ENCODE measurements around the gene IL6ST. TPM values are rescaled to one million over a fixed set of nuclear protein-coding genes. Genes with fewer than 3 reads are reported as not detected.

IL6ST gene
- total RNA-seq, 1 donor: 557 TPM

DNA sequence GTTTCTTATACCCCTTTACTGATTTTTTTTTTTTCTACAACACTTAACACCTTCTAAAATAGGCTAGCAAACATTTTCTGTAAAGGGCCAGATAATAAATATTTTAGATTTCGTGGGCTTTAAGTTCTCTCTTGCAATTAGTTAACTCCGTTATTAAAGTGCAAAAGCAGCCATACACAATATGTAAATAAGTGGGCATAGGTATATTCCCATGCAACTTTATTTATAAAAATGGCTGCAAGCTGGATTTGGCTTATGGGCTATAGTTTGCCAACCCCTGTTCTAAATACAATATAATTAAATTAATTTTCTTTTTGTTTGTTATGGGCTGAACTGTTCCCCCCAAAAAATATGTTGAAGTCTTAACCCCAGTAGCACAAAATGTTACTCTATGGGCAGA lies 10.8 kb downstream of the IL6ST start:
- TF ChIP-seq CTCF (IDR thresholded peaks at IDR 0.05; ENCODE audit: insufficient read depth, low read depth, low read length): no peak
- no peak for DNase-seq (ENCODE audit: low read depth)
- peak overlapping the region; percentile 18 for H3K4me3 ChIP-seq (ENCODE audit: low read depth, low read length)

DNA sequence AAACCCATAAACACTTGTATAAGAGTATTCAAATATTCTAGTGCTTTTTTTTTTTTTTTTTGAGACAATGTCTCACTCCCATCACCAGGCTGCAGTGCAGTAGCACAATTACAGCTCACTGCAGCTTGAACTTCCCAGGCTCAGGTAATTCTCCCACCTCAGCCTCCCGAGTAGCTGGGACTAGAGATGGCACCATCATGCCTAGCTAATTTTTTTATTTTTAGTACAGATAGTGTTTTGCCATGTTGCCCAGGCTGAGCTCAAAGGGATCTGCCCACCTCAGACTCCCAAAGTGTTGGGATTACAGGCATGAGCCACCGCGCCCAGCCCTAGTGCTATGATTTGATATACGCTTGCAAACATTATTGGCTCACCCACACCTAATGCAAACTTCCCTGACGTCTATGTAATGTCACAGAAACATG lies 11.8 kb downstream of the IL6ST start:
- no peak for DNase-seq (ENCODE audit: low read depth)
- H3K4me3 ChIP-seq (ENCODE audit: low read depth, low read length): peak overlapping the region; percentile 3
- TF ChIP-seq CTCF (IDR thresholded peaks at IDR 0.05; ENCODE audit: insufficient read depth, low read depth, low read length): peak; percentile 27

- TF ChIP-seq CTCF (IDR thresholded peaks at IDR 0.05; ENCODE audit: insufficient read depth, low read depth, low read length): no peak
- DNase-seq (ENCODE audit: low read depth): no peak
- no peak overlapping the region for H3K4me3 ChIP-seq (ENCODE audit: low read depth, low read length)
Measured at GRCh38 chr5:55973296-55973695, 21.5 kb downstream of the IL6ST start.

DNA sequence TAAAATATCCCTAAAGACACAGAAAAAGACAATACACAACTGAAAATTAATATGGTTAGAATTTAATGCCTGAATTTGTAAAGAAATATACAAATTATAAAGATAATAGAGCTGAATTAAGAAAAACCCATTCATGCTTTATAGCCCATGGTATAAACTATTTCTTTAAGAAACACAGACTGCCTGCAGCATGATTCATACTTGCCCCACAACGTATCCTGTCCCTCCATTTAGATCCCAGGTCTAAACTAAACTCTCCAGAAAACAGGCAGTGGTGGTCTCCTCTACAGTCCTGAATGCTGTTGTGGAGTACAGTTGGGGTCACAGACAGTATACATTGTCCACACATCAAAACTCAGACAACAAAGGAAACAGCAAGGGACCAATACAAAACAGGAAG lies 24.8 kb downstream of the IL6ST start:
- H3K4me3 ChIP-seq (ENCODE audit: low read depth, low read length): no peak overlapping the region
- DNase-seq (ENCODE audit: low read depth): peak; percentile 34
- no peak for TF ChIP-seq CTCF (IDR thresholded peaks at IDR 0.05; ENCODE audit: insufficient read depth, low read depth, low read length)

GRCh38 chr5:55966284-55966683 lies 28.5 kb downstream of the IL6ST start:
- no peak for DNase-seq (ENCODE audit: low read depth)
- H3K4me3 ChIP-seq (ENCODE audit: low read depth, low read length): no peak overlapping the region
- no peak for TF ChIP-seq CTCF (IDR thresholded peaks at IDR 0.05; ENCODE audit: insufficient read depth, low read depth, low read length)

DNA sequence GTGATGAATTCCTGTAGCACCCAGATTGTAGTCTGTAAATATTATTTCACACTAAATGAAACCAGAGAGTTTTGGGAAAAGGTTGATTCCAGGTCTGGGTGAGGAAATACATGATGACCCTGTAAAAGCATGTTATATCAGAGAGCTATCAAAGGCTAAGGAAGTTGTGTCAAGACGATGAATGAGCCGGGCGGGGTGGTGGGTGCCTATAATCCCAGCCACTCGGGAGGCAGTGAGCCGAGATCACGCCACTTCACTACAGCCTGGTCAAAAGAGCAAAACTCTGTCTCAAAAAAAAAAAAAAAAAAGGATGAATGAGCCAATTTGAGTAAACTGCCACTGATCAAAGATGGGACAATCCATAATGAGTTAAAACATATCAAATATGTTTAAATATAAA lies 29.2 kb downstream of the IL6ST start:
- no peak for DNase-seq (ENCODE audit: low read depth)
- TF ChIP-seq CTCF (IDR thresholded peaks at IDR 0.05; ENCODE audit: insufficient read depth, low read depth, low read length): no peak
- no peak overlapping the region for H3K4me3 ChIP-seq (ENCODE audit: low read depth, low read length)

- TF ChIP-seq CTCF (IDR thresholded peaks at IDR 0.05; ENCODE audit: insufficient read depth, low read depth, low read length): no peak
- no peak overlapping the region for H3K4me3 ChIP-seq (ENCODE audit: low read depth, low read length)
- no peak for DNase-seq (ENCODE audit: low read depth)
Measured at GRCh38 chr5:55960779-55961178, 34.0 kb downstream of the IL6ST start.
